HG03103 (cell line): Measurements from ENCODE around the gene SLC6A6.
A peak's percentile ranks its signal among the peaks of the same experiment; 100 is the strongest.

Experiments
- ATAC-seq: cut with Tn5 transposase; IDR thresholded peaks from one replicate; pipeline ENCODE4 v1.9.1; 2021; ENCODE audit warnings: low read depth; ENCODE audit not compliant: unreplicated experiment

The SLC6A6 gene

DNA sequence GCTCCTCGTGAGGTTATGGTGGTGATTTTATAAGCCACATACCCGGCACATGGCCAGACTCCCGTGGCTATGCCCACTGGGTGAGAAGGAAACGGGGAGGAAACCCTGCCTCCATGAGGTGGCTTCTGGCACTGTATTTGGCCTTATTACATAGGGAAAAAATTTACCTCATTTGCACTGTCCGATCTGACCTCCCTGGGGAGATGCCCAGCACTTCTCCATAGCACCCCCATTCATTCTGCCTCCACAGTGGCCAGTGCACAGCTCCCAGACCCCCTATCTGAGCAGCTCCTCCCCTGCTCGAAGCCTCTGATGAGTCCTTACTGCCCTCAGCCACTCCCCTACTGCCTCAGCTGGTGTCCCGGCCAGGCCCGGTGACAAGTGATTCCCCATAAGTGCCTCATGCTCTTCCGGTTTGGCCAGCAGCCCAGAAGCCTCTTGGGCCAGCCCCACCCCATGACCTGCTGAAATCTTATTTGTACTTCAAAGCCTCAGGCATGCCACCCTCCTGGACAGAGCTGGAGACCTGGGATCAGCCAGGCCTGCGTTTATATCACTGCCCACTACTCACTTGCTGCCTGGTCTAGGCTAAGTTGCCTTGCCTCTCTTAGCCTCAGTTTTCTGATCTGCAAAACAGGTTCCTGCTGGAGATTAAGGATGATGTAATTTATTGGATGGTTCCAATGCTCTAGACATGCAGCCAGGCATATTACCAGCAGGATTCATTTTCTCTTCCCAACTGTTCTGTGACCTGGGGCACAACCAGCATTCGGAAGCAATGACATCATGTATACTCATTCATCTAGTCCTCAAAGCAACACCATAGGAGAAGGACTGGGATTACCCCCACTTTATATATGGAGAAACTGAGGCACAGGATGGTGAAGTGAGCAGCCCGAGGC lies 30.6 kb upstream of the SLC6A6 start:
- ATAC-seq = no peak

- no peak for ATAC-seq
These were observed 29.8 kb upstream of the SLC6A6 start for GRCh38 chr3:14372587-14372986.

DNA sequence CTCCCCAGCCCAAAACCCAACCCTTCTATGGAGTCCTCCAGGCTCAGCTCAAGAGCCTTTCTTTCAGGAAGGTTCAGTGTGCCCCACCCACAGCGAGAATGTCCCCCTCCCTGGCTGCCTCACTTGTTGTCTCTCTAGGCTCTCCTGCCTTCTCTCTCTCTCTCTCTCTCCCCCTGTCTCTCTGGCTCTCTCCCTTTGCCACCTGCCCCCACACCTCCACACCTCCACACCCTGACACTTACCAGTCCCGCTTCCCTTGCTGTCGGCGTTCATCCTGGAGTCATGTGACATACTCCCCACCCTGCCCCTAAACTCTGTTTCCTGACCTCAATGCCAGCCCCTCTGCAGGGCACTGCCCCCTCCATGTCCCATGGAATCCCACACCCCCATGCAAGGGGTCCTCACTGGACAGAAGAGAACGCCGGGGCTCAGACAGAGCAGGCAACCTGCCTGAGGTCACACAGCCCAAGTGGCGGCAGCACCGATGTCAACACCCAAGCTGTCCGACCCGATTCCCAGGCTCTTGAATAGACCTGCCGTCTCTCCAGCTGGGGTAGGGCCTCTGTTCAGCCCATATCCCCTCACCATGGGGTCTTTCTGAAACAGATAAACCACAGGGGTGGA lies 28.5 kb upstream of the SLC6A6 start:
- ATAC-seq = no peak

- ATAC-seq = no peak
These were observed 27.9 kb upstream of the SLC6A6 start for GRCh38 chr3:14374444-14374883.

GRCh38 chr3:14375192-14375591 lies 27.2 kb upstream of the SLC6A6 start:
- ATAC-seq = no peak

GRCh38 chr3:14376348-14377043 lies 25.9 kb upstream of the SLC6A6 start:
- ATAC-seq = no peak

DNA sequence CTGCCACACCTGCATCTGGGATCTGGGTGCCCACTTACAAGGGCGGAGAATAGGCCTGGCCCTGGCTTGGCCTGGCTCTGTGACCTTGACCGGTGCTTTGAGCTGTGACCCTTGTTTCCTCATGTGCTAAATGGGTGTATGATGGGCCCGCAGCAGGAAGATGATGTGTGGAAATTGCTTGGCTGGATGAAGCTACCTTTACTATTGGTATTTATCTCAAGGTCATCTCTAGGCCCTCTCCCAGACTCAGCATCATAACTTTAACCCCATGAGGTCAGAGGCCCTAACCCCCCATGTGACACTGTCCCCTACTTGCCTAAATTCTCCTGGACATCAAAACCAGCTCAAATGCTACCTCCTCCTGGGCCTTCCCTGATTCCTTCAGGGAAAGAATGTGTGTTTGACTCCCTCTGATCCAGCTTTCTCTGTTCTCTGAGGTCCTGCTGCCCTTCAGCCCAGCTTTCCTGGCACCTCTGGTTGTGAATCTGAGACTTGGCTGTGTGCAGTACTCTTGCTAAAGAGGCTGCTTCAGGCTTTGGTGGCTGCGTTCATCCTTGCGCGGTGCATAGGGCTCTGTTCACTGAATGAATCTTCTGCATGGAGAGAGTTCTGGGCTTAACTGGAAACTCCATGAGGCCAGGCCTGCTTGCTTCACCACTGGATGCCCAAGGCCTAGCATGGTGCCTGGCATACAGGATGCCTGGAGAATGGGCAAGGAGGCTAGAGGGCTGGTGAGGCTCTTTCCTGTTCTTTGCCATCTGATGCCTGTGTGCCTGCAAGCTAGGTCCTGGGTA lies 25.2 kb upstream of the SLC6A6 start:
- no peak for ATAC-seq

DNA sequence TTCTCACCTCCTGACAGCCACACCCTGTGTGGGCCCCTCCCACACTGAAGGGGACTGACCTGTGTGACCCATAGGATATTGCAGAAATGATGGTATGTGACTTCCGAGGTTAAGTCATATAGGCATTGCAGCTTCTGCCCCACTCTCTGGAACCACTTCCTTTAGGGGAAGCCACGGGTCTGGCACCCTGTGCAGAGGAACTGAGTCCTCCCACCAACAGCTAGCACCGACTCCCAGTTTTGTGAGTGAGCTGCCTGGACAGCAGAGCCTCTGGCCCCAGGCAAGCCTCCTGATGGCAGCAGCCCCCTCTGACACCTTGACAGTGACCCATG lies 24.6 kb upstream of the SLC6A6 start:
- ATAC-seq = peak; percentile 72

DNA sequence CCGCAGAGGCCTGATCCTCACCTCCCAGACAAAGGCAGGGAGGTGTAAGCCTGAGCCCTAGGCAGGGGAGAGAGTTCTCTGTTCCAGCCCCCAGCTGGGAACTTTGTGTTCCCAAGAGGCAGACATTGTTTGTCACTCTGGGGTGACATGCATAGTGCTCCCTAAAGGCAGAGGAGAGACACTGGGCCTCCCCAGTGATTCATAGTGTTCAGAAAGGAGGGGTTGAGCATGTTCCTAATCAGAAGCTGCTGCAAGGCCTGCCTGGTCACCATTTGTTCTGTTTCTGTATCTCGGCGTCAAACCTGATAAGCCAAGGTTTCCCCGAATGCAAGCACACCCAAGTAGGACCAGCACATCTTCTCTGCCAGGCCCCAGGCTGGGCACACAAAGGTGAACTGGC lies 24.0 kb upstream of the SLC6A6 start:
- no peak for ATAC-seq

DNA sequence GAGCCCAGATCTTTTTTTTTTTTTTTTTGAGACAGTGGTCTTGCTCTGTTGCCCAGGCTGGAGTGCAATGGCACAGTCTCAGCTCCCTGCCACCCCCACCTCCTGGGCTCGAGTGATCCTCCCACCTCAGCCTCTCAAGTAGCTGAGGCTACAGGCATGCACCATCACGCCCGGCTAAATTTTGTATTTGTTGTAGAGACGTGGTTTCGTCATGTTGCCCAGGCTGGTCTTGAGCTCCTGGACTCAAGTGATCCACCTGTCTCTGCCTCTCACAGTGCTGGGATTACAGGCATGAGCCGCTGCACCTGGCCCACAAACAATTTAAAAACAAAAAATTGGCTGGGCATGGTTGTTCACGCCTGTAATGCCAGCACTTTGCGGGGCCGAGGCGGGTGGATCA lies 22.6 kb upstream of the SLC6A6 start:
- ATAC-seq = no peak

DNA sequence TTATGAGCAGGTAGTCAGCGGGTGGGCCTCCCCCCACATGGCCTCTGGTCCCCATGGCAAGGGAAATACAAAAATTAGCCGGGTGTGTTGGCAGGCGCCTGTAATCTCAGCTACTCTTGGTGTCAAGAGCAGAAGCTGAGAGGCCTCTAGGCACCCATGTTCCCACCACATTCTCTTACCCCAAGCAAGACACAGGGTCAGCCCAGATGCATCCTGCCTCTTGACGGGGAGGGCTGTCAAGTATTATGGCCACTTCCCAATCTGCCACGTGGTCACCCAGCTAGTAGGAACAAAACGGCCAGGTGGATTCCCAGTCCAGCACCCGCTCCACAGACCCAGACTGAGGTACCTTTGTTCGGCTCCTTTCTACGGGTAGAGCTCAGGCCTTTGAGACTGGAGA lies 16.2 kb upstream of the SLC6A6 start:
- ATAC-seq = no peak

DNA sequence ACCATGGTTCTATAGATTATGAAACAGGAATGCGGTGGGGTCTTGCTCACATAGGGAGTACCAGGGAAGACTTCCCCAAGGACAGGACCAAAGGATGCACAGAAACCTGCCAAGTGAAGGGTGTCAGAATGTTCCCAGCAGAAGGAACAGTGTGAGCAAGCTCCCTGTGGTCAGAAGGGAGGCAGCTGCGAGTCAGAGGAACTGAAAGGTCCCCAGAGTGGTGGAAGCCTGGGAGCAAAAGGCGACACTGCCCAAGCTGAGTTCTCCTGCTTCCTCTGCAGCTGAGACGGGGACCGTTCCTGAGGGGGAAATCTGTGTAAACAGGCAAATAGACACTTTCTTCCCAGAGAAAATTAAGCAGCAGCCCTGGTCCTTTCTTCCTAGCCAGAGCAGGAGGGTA lies 14.2 kb upstream of the SLC6A6 start:
- no peak for ATAC-seq

- no peak for ATAC-seq
These were observed 13.2 kb upstream of the SLC6A6 start for GRCh38 chr3:14389166-14389606.

DNA sequence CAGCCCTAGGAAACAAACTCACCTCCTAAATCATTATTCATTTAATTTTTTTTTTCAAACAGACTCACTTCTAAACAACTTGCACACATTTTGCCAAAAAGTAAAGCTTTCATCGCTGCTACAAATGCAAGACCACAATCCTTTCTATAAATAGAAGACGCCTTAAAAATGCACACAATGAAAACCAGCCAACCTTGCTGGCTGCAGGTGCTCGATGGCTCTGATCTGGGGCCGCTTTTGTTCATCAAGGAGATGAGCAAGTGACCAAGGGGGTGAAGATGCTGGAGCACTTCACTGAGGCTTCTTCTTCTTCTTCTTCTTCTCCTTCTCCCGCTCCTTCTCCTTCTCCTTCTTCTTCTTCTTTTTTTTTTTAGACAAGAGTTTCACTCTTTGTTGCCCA lies 12.7 kb upstream of the SLC6A6 start:
- ATAC-seq = no peak

DNA sequence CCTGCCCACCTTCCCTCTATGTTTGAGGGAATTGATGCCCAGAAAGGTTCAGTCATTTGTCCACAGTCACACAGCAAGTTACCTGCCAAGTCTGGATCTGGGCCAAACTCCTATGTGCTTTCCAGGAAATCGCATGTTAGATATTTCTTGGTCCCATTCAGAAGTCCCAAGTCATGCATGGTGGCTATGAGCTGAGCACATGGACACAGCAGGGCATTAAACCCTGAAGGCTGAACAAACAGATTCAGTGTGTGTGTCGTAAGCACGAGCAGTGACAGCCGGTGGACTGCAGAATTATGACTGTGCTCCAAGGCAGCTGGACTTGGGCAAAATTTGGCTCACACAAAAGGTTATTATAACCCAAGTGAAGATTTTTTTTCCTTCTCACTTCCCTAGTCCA lies 11.4 kb upstream of the SLC6A6 start:
- ATAC-seq = no peak

DNA sequence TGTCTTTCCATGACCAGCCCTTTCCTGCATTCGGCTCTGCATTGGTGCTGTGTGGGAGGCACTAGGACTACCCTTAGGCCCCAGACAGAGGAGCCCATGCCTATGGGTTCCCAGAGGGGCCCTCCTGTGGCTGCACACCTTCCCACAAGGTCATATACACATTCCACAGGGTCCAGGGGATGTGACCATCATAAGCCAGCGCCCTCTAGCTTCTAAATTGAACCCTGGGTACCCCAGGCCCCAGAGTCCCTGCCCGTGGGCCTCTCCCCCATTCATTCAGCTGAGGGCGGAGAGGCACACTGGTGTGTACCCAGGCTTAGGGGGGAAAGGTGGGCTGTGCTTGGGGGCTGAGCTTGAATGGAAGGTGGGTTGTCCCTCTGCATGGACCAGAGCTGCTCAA lies 10.2 kb upstream of the SLC6A6 start:
- ATAC-seq = no peak

DNA sequence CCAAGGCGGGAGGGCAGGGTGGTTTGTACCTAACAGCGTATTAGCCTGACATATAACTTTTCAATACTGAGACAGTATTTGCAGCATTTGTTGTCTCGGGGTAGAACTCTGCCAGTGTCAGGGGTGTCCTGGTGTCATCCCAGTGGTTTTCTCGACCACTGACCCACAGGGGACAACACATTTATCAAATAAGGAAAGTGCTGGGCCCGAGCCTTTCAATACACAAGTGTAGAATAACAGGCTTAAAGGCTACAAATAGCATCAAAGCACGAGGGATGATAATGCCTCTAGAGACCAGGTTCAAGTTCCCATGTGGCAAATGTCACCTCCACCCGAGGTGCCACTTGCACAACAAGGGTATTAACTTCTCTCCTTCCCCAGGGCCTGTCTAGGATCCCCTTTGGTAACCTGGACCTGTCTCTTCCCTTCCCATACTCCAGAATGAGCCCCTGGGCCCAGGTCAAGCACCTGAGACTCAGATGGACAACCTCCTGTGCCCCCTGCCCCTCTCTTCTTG lies 9.5 kb upstream of the SLC6A6 start:
- ATAC-seq = no peak

DNA sequence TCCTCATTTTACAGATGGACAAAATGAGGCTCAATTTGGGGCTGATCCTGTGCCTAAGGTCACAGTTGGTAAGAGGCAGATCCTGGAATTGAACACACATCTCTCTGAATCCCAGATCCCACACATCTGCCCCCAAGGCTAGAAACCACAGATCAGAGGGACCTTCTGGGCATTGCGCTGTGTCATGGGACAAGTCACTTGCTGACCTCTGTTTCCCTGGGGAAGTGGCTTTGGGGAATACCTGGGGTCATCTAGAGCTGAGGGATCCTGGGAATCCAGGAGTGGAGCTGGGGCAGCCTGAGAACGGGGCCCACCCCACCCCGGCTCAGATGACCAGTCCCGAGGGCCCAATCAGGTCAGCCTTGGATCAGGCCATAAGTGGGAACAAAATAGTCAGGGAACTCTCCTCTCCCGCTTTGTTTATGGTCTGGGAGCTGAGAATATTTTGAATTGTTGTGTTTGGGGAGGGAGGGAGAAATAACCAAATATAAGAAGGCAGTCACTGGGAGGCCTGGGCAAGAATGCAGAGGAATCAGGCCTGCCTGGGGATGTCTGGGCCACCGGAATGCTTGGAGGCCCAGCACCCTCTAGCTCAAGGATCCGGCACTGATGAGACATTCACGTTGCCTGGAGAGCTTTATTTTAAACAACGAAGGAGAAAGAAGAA lies 8.8 kb upstream of the SLC6A6 start:
- ATAC-seq = no peak

DNA sequence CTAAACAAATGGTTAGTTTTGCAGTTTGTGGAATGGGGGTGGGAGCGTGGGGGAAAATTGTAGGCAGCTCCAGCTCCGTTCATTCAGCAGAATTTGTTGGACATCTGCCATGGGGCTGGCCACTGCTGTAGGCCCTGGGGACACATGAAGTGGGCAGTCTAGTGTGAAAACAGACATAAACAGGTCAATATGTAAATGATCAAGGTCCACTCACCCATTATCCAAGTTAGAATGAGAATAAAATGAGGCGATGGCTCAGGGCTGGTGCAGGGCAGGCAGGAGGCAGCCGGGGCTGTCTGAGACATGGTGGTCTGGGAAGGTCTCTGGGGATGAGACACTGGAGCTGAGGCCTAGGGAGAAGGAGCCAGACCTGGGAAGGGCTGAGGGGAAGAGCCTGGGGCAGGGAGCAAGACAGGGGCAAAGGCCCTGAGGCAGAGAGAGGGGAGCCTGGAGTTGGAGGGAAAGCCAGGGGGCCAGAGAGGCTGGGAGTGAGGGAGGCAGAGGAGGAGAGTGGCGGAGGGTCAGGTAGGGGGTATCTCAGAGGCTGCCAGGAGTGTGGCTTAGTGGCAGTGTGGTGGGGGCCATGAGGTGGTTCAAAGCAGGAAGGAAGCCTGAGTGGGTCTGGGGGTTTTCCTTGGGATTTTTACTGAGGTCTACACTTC lies 6.2 kb upstream of the SLC6A6 start:
- ATAC-seq = no peak

DNA sequence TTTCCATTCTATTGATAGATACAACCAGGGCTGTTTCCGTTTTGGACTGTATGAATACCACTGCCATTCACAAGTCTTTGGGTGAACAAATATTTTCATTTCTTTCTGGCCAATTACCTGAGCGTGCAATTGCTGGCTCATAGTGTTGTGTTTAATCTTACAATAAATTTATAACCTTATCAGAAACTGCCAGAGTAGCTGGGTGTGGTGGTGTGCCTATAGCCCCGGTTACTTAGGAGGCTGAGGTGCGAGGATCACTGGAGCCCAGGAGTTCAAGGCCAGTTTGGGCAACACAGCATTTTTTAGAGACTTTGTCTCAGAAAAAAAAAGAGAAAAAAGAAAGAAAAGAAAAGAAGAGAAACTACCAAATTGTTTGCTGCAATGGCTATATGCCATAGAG lies 5.4 kb upstream of the SLC6A6 start:
- no peak for ATAC-seq
